SK-N-SH (cell line): ENCODE measurements around the gene THSD4.

Source experiments
- CTCF ChIP-seq: fragments of 200-600 bp; sonication (generic); IDR thresholded peaks from 2 replicates; pipeline ENCODE4 v1.6.1; 2017; ENCODE audit warnings: antibody characterized with exemption, mild to moderate bottlenecking, moderate library complexity
- EZH2phosphoT487 ChIP-seq: fragments of 200-600 bp; sonication (generic); IDR thresholded peaks from 2 replicates; pipeline ENCODE4 v1.6.1; 2017; ENCODE audit warnings: low read depth, mixed run types, mild to moderate bottlenecking, antibody characterized with exemption, moderate library complexity, borderline replicate concordance
- FOXJ3 ChIP-seq: sonication (generic); formaldehyde crosslinking; IDR thresholded peaks from 2 replicates; pipeline ENCODE4 v1.5.1; 2020; ENCODE audit warnings: mild to moderate bottlenecking, missing genetic modification reagents
- GABPA ChIP-seq: IDR thresholded peaks from 2 replicates; pipeline ENCODE4 v1.4.0; 2012; ENCODE audit warnings: low read depth, mild to moderate bottlenecking
- MAX ChIP-seq: IDR thresholded peaks from 2 replicates; pipeline ENCODE4 v1.4.0; 2012; ENCODE audit warnings: low read depth
- MEF2A ChIP-seq: IDR thresholded peaks from 2 replicates; pipeline ENCODE4 v1.4.0; 2012; ENCODE audit warnings: low read depth, borderline replicate concordance
- MXI1 ChIP-seq: IDR thresholded peaks from 2 replicates; pipeline ENCODE4 v1.6.1; 2012; ENCODE audit warnings: mild to moderate bottlenecking, low read depth, low read length, improper control_type of control experiment
- POLR2AphosphoS5 ChIP-seq: IDR thresholded peaks from 2 replicates; pipeline ENCODE4 v1.6.1; 2012; ENCODE audit warnings: low read depth, low read length
- REST ChIP-seq: IDR thresholded peaks from 2 replicates; pipeline ENCODE4 v1.6.1; 2012; ENCODE audit warnings: mild to moderate bottlenecking, low read depth, low read length, moderate library complexity
- SIN3A ChIP-seq: IDR thresholded peaks from 2 replicates; pipeline ENCODE4 v1.6.1; 2012; ENCODE audit warnings: low read depth, mild to moderate bottlenecking, low read length, moderate library complexity, borderline replicate concordance
- TAF1 ChIP-seq: IDR thresholded peaks from 2 replicates; pipeline ENCODE4 v1.6.1; 2012; ENCODE audit warnings: low read depth, mild to moderate bottlenecking, low read length, moderate library complexity, borderline replicate concordance
- YY1 ChIP-seq: IDR thresholded peaks from 2 replicates; pipeline ENCODE4 v1.4.0; 2012; ENCODE audit warnings: low read depth, mild to moderate bottlenecking
- ZBTB33 ChIP-seq: IDR thresholded peaks from 2 replicates; pipeline ENCODE4 v1.4.0; 2012; ENCODE audit warnings: low read depth, borderline replicate concordance
- TF ChIP-seq, protein P1 (sequence below): fragments of 150-350 bp; IDR thresholded peaks from 2 replicates; pipeline ENCODE4 v1.6.1; 2017; ENCODE audit warnings: antibody characterized with exemption, low read length, low read depth, borderline replicate concordance

- TF ChIP-seq GABPA (no peak), CTCF (no peak), POLR2AphosphoS5 (no peak), REST (no peak), FOXJ3 (CRISPR knock-in tag) (no peak), MEF2A (no peak), ZBTB33 (no peak), EZH2phosphoT487 (no peak), TAF1 (no peak), MXI1 (no peak), MAX (no peak), SIN3A (no peak), YY1 (no peak)
- TF ChIP-seq, protein P1, sequence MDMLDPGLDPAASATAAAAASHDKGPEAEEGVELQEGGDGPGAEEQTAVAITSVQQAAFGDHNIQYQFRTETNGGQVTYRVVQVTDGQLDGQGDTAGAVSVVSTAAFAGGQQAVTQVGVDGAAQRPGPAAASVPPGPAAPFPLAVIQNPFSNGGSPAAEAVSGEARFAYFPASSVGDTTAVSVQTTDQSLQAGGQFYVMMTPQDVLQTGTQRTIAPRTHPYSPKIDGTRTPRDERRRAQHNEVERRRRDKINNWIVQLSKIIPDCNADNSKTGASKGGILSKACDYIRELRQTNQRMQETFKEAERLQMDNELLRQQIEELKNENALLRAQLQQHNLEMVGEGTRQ = no peak
Observed at GRCh38 chr15:71091601-71092000, 23.7 kb upstream of the THSD4 start.
